GM18951 (cell line): ENCODE data around the gene OBSCN.

Source experiments
- POLR2A ChIP-seq: IDR thresholded peaks from 4 replicates; pipeline ENCODE4 v1.6.1; 2011; ENCODE audit warnings: mild to moderate bottlenecking; ENCODE audit not compliant: insufficient read length, insufficient read depth; ENCODE audit errors: extremely low read depth
- in situ Hi-C: fragments of 300-500 bp; cut with MboI; formaldehyde crosslinking; loops from one replicate; pipeline ENCODE4 v1.12.0; 2022; ENCODE audit warnings: low sequenced_read_pairs, mixed read lengths, inconsistent platforms; ENCODE audit not compliant: unreplicated experiment

Gene OBSCN

DNA sequence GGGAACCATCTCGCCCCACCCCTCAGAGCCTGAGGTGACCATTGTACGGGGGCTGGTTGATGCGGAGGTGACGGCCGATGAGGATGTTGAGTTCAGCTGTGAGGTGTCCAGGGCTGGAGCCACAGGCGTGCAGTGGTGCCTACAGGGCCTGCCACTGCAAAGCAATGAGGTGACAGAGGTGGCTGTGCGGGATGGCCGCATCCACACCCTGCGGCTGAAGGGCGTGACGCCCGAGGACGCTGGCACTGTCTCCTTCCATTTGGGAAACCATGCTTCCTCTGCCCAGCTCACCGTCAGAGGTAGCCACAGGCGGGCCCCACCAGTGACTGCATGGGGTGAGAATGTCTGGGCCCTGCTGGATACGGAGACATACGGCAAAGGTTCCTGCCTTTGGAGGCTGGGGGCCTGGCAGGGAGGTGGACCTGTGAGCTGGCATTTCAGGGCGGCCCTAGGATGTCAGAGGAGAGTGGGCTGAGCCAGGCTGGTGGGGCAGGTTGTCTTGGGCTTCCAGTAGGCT, 100.3 kb downstream of the OBSCN start:
- in situ Hi-C loops, result no loop called here
- no peak for TF ChIP-seq POLR2A

DNA sequence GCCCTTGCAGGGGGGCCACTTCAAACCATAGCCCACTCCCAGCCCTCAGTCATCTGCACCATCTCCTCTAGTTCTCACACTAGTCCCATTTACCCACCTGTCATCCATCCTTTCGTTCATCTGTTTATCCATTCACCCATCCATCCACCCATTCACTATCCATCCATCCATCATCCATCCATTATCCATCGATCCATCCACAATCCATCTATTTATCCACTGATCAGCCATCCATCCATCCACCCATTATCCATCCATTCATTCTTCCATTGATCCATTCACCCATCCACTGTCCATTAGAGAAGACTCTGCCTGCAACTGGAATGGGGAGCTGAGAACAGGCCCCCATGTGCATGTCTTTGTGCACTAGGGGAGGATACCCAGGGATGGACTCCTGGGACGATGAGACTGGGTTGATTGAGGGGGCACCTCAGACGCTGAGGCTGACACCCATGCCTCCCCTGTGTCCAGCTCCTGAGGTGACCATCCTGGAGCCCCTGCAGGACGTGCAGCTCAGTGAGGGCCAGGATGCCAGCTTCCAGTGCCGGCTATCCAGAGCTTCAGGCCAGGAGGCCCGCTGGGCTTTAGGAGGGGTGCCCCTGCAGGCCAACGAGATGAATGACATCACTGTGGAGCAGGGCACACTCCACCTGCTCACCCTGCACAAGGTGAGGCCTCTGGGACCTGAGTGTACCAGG, 100.9 kb downstream of the OBSCN start:
- in situ Hi-C loops, result no loop called here

DNA sequence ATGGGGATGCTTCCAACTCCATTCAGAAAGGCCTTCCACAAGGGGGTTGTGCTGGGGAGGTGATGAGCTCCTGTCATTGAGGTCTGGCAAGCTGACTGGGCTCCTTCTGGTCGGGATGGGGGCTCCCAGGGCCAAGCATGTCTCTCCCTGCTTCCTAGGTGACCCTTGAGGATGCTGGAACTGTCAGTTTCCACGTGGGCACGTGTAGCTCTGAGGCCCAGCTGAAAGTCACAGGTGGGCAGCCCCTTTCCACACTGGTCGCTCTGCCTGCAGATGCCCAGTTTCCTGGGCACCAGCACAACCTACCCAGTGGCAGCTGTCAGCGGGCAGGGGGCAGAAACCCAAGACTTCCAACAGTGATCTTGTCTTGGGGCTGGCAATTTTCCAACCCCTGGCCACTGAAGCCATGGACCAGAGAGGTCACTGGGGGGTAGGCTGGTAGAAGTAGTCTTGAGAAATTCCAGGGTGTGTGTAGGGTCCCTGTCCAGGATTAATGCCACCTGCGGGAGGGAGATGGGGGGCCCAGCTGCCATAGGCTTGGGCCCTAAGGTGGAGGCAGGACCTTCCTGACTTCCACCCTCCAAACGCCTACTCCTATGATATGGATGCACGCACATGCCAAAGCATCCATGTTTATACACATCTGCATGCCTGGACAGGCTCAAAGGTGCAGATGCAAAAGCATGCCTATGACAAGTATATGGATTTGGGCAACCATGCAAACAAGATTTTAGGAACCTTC, 101.7 kb downstream of the OBSCN start:
- TF ChIP-seq POLR2A, result no peak
- in situ Hi-C loops, result no loop called here

More for the DNA sequence above, 100.9 kb downstream of the OBSCN start:
- no peak for TF ChIP-seq POLR2A

DNA sequence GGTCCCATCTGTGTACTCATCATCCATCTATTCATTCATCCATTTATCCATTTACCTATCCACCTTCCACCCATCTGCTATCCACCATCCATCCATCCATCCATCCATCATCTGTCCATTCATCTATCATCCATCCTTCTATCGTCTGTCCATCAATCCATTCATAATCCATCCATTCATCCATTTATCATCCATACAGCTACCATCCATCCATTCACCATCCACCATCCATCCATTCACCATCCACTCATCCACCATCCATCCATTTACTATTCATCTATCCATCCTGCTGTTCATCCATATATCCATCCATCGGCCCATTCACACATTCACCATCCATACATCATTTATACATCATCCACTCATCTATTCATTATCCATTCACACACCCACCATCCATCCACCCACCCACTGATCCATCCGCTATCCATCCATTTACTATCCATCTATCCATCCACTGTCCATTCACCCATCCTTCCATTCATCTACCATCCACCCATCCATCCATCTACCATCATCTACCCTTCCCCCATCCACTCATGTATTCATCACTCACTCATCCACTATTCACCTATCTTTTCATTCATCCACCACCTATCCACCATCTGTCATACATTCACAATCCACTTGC, 102.4 kb downstream of the OBSCN start:
- in situ Hi-C loops, result no loop called here

DNA sequence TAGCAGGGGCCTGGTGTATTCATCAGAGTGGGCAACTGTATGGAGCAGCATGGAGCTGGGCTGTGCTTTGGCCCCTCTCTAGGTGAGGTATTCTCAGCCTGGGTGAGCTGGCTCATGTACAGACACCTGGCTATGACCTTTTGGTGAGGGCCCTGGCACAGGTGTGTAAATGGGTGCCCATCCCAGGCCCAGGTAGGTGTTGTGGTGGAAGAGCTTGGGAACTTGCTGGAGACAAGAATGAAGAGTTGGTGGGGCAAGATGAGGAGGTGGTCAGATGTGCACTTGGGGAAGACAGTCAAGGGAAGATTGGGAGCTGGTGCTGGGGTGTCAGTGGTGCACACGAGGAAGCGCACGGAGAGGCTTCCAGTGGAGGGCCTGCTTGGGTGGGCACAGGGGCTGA, 103.2 kb downstream of the OBSCN start:
- in situ Hi-C loops, result no loop called here
- no peak for TF ChIP-seq POLR2A

More for the DNA sequence above, 102.4 kb downstream of the OBSCN start:
- TF ChIP-seq POLR2A, result no peak

DNA sequence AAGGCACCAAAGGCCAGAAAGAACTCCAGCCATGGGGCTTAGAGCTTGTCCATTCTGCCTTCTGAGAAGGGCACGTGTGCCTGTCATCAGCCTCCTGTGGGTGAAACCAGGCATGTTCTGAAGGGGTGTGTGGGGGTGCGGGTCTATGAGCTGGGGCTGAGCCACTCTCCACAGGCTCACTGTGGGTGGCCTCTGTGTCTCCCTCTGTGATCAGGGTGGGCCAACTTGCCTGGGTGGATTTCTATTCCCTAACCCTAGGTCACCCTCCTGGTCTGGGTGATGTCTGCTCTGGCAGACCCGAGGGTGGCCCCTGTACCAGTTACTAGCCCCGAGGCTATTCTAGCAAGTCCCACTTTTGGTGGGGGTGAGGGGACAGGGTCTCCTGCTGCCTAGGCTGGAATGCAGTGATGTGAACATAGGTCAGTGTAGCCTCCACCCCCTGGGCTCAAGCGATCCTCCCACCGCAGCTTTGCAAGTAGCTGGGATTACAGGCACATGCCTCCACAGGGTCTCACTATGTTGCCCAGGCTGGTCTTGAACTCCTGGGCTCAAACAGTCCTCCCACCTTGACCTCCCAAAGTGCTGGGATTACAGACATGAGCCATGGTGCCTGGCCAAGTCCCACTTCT, 104.4 kb downstream of the OBSCN start:
- in situ Hi-C loops, result no loop called here
- TF ChIP-seq POLR2A, result no peak

DNA sequence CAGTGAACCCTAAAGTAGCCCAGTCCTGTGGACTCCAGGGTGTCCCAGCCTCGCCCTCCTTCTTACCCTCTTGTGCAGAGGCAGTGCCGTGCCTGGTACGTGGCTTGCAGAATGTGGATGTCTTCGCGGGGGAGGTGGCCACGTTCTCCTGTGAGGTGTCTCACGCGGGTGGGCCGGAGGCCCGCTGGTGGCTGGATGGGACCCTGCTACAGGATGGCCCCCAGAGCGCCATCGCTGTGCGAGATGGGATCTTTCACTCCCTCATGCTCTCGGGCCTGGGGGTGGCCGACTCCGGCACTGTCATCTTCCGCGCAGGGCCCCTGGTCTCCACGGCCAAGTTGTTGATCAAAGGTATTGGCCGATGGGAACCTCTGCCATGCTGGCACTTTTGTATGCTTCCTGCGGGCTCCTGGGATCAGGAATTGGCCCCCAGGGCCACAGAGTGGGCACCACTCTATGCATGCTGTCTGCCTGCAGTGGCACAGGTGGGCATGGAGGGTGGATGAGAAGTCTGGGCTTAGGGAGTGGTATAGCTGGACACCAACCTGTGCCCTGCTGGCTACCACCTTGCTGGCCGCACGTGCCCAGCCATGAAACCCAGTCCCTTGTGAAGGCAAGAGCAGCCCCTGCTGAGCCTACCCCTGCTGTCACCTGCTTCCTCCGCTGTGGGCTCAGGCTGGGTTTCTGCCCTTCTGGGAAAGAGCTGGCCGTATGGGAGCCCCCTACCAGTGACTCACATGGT, 105.9 kb downstream of the OBSCN start:
- in situ Hi-C loops, result no loop called here
- TF ChIP-seq POLR2A, result no peak

DNA sequence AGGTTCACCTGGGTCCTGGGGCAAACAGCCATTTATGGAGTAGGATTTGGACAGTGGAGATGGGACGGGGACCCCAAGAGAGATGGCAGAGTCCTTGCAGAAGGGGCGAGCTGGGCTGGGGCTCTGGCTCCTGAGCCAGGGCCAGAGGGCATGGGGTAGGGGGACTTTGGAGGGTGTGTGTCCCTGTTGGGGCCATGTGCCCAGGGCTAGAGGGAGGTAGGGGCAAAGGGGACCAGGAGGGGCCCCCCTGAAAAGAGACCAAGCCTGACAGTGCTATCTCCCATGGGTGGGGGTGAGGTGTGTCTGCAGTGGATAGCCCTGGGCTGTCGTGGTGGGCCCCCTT, 106.4 kb downstream of the OBSCN start:
- in situ Hi-C loops, result no loop called here
- no peak for TF ChIP-seq POLR2A

DNA sequence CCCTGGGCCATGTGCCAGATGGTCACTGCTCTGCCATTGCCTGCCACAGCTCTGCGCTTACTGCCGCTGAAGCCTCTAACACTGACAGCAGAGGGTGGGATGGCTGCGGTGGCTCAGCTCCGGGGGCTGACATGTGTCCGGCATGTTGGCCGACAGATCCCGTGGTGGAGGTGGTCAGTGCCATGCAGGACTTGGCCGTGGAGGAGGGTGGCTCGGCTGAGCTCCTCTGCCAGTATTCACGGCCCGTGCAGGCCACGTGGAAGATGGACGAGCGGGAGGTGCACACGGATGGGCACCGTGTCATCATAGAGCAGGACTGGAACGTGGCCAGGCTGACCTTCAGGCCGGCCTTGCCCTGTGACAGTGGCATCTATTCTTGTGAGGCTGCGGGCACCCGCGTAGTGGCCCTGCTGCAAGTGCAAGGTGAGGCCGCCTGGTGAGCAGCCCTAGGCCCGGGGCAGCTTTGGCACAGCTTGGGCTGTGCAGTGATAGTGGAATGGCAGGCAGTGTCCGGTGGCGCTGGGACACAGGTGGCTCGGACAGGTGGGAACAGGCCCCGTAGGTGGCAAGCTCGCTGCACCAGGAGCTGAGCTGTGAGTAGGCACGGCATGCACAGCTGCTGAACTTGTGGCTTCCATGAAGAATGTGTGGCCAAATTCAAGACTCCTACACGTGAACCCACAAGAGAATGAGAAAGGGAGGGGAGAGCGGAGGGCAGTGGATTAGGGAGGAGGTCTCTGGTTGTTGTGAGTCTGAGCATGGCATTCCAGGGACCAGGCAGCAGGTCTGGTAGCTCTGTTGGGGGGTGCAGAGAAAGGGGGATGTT, 107.0 kb downstream of the OBSCN start:
- TF ChIP-seq POLR2A, result no peak
- in situ Hi-C loops, result no loop called here

DNA sequence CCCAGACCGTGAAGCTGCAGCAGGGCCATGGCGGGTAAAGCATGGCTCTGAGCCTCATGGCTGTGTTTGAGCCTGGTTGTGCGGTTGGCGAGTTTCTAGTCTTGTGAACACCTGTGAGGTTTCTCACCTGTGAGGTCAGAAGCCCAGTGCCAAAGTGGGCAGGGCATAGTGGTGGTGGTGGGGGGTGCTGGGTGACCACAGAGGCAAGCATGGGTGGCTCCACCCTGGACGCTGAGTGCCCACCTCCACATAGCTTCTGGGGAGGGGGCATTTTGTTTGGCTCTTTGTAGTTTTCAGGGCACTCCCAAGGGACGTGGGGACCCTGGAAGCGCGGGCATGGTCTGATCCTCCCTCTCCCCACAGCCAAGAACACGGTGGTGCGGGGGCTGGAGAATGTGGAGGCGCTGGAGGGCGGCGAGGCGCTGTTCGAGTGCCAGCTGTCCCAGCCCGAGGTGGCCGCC, 107.7 kb downstream of the OBSCN start:
- TF ChIP-seq POLR2A, result no peak
- in situ Hi-C loops, result no loop called here

DNA sequence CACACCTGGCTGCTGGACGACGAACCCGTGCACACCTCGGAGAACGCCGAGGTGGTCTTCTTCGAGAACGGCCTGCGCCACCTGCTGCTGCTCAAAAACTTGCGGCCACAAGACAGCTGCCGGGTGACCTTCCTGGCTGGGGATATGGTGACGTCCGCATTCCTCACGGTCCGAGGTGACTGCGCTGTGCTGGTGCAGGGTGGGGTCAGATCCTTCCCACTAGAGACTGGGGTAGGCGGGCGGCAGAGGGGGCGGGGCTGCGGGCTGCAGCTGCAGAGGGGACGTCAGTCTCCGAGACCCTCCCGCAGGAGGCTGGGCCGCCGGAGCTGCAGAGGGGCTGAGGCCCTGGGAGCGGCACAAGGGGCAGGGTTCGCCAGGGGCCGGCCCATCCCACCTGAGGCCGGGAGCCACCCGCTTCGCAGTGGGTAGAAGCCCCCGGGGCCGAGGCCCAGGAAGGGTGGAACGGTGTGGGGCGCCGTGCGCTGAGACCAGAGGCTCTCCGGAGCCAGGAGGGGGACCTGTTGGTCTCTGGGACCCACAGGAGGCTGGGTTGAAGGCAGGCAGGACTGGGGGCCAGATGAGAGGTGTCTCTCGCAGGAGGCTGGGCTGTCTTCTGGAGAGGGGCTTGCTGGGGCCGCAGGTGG, 108.2 kb downstream of the OBSCN start:
- TF ChIP-seq POLR2A, result no peak

More for the DNA sequence above, 108.2 kb downstream of the OBSCN start:
- in situ Hi-C loops, result no loop called here
